RKO (cell line): ENCODE results near the gene TCTN3.
"Not testable (repeated sequence)": the region's sequence is repeated elsewhere in the genome, so short reads cannot be mapped to it uniquely, and the experiment has no call there.

ENCODE experiments used
- DNase-seq: peaks from one replicate; pipeline ENCODE4 v3.0.0-alpha.2; 2016; ENCODE audit warnings: low spot score

TCTN3 gene

GRCh38 chr10:95628786-95629185, 64.9 kb downstream of the TCTN3 start:
- DNase-seq = peak; percentile 56

- DNase-seq = no peak
Measured at GRCh38 chr10:95626500-95626899, 67.2 kb downstream of the TCTN3 start.

DNA sequence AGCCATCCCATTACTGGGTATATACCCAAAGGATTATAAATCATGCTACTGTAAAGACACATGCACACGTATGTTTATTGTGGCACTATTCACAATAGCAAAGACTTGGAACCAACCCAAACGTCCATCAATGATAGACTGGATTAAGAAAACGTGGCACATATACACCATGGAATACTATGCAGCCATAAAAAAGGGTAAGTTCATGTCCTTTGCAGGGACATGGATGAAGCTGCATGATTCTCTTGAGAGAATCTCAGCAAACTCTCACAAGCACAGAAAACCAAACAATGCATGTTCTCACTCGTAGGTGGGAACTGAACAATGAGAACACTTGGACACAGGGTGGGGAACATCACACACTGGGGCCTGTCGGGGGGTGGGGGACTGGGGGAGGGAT, 73.3 kb downstream of the TCTN3 start:
- DNase-seq = not testable (repeated sequence)

GRCh38 chr10:95618101-95618500, 75.6 kb downstream of the TCTN3 start:
- no peak for DNase-seq

DNA sequence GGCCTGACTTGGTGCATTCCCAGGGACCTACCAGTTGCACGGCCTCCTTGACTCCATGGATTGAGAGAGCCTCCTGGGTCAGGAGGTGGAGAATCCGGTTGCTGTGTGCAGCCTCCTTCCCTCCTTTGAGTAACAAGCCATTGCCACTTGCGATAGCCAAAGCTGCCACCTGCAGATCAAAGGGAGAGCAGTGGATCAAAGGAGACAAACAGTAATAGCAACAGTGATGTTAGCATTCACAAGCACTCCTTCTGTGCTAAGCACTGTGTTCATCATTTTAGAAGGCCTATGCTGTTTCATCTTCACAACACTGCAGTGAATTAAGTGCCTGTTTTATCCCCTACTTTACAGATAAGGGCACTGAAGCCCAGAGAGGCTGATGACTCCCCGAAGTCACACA, 77.3 kb downstream of the TCTN3 start:
- no peak for DNase-seq
